ENCODE measurements around the gene TARP.

TARP gene

DNA sequence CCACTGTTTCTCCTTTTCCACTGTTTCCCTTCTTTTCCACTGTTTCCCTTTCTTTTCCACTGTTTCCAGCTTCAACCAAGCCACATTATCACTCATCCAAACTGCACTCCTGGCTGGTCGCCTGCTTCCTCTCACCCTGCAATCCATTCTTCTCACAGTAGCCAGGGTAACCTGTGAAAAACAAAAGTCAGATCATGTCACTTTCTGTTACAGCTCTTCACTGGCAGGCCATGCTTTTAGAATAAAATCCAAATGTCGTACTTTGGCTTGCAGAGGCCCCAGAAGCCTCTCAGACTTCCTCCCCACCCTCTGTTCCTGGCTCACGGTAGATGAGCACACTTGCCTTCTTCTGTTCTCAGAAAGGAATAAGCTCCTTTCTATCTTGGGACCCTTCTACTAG is 61.5 kb downstream of the TARP start:
- DNase-seq, result no peak

DNA sequence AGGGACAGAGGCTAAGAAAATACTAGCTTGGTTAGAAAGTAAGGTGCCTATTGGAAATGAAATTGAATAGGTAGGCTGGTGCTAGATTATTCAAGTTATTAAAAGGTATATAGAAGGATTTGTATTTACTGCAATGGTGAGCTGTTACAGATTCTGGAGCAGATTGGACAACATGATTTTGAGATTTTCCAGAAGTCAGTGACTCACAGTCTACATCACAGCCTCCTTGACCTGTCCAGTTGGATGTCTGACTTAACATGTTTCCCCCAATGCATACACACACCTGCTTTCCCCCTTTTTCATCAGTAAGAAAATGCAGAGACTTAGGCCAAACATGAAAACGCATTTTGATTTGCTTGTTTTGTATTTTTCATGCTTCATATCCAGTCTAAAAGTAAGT is 62.0 kb downstream of the TARP start:
- DNase-seq, result no peak

All from T1000 (cell line).